Loucy (cell line): ENCODE results near the gene PDE9A.

Experiments
- H2AFZ ChIP-seq: fragments of 200-600 bp; sonication (generic); 2 replicates; pipeline ENCODE4 v1.6.0; 2016; ENCODE audit warnings: antibody characterized with exemption, mild to moderate bottlenecking, low read length, moderate library complexity
- H3F3A ChIP-seq: fragments of 200-600 bp; 2 replicates; pipeline ENCODE4 v1.6.0; 2016; ENCODE audit warnings: antibody characterized with exemption, low read depth, mild to moderate bottlenecking
- H3K27me3 ChIP-seq: fragments of 200-600 bp; sonication (generic); 2 replicates; pipeline ENCODE4 v1.6.1; 2014; ENCODE audit warnings: low read length, mild to moderate bottlenecking; ENCODE audit not compliant: insufficient read depth, poor library complexity, severe bottlenecking
- H3K36me3 ChIP-seq: fragments of 200-600 bp; sonication (generic); 2 replicates; pipeline ENCODE4 v1.6.1; 2016; ENCODE audit warnings: low read length; ENCODE audit not compliant: insufficient read depth
- H3K4me1 ChIP-seq: fragments of 200-600 bp; sonication (generic); 2 replicates; pipeline ENCODE4 v1.5.1; 2014; ENCODE audit warnings: low read length, mild to moderate bottlenecking; ENCODE audit not compliant: insufficient read depth, poor library complexity, severe bottlenecking
- H3K4me2 ChIP-seq: fragments of 200-600 bp; sonication (generic); 2 replicates; pipeline ENCODE4 v1.6.0; 2014; ENCODE audit warnings: antibody characterized with exemption, low read length, low read depth, mild to moderate bottlenecking; ENCODE audit not compliant: poor library complexity, severe bottlenecking
- H3K4me3 ChIP-seq: fragments of 200-600 bp; sonication (generic); 2 replicates; pipeline ENCODE4 v1.5.1; 2014; ENCODE audit warnings: low read length, mild to moderate bottlenecking, mixed read lengths; ENCODE audit not compliant: poor library complexity, severe bottlenecking
- H3K79me2 ChIP-seq: fragments of 200-600 bp; sonication (generic); 2 replicates; pipeline ENCODE4 v1.6.1; 2014; ENCODE audit warnings: low read length; ENCODE audit not compliant: insufficient read depth
- H3K9ac ChIP-seq: fragments of 200-600 bp; sonication (generic); 2 replicates; pipeline ENCODE4 v1.6.0; 2014; ENCODE audit warnings: mild to moderate bottlenecking, low read depth, low read length, moderate library complexity; ENCODE audit not compliant: poor library complexity, severe bottlenecking
- H3K9me2 ChIP-seq: fragments of 200-600 bp; sonication (generic); replicated peaks from 2 replicates; pipeline ENCODE4 v1.6.1; 2016; ENCODE audit warnings: low read depth, low read length, mixed read lengths
- H3K9me3 ChIP-seq: fragments of 200-600 bp; sonication (generic); 2 replicates; pipeline ENCODE4 v1.6.1; 2014; ENCODE audit warnings: mild to moderate bottlenecking, antibody characterized with exemption, low read length, low read depth; ENCODE audit not compliant: insufficient read depth
- H4K20me1 ChIP-seq: fragments of 200-600 bp; sonication (generic); 2 replicates; pipeline ENCODE4 v1.6.0; 2014; ENCODE audit warnings: antibody characterized with exemption, low read length, mild to moderate bottlenecking; ENCODE audit not compliant: insufficient read depth, poor library complexity, severe bottlenecking
- EZH2phosphoT487 ChIP-seq: fragments of 200-600 bp; IDR thresholded peaks from 2 replicates; pipeline ENCODE4 v1.6.1; 2018; ENCODE audit warnings: antibody characterized with exemption, mild to moderate bottlenecking, moderate library complexity, borderline replicate concordance
- TF ChIP-seq, protein P1 (sequence below): fragments of 200-600 bp; sonication (generic); conservative IDR thresholded peaks from 2 replicates; pipeline ENCODE4 v1.5.1; 2014; ENCODE audit warnings: mild to moderate bottlenecking, antibody characterized with exemption, low read length

Gene PDE9A

DNA sequence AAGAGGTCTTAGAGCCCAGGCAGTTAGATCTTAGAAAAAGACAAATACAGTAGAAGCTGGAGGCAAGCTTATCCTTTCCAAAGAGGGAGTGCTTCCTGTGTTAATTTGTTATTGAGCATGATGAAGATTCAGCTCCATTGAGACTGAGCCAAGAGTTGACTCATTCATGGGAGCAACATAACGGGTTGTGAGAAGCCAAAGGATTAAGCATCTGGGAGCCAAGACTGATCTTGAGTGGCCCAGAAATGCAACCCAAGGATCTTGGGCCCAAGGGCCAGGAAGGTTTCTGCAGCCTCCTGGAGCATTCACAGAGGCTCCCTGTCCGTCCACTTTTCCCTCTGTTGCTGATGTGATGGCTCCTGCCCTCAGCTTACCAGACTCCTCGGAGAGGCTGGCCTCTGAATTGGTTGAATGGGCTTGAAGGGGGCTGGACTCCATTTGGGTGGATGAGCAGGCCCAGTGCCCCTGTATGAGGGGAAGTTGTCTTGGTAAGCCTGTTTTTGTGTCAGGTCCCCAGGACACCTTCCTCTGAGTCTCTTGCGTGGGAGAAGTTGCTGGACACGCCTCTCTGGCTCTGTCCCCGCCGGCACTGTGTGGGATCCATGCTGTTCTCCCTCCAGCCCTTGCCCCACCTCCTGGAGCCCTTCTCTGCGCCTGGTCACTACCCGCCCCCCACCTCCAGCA is 42.4 kb downstream of the PDE9A start:
- H3K9me3 ChIP-seq, result no peaks in the 10 kb centered on the region
- no peaks in the 10 kb centered on the region; the same call in 1 of the 2 replicates for H3K36me3 ChIP-seq
- no peak overlapping the region for H2AFZ ChIP-seq

DNA sequence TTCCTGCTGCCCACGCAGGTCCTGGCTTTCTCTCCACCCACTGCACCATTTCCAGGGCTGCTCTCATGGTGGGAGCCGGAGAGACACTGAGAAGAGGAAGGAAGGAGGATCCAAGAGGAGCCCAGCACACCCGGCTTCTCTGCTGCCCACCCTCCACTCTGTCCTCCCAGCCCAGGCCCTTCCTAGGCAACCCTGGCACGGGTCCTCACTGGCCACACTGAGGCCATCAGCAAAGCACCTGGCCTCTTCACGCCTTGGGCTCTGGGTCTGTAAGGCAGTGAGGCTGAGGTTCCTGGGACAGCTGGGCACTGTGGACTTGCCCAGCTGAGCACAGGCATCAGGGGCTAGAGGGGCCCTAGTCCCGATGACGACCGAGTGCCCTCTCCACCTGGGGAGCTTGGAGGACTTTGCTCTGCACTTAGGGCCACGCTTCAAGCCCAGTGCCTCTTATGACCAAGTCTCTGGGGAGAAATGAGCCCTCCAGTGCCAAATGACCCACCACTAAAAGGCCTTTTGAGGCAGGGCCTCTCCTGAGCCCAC is 43.1 kb downstream of the PDE9A start:
- H3K9ac ChIP-seq, result no peak overlapping the region
- no peak overlapping the region for H3K4me3 ChIP-seq
- no peaks in the 10 kb centered on the region for H3K27me3 ChIP-seq
- no peaks in the 10 kb centered on the region for H3F3A ChIP-seq
- no peaks in the 10 kb centered on the region for H3K9me3 ChIP-seq
- TF ChIP-seq, protein P1, sequence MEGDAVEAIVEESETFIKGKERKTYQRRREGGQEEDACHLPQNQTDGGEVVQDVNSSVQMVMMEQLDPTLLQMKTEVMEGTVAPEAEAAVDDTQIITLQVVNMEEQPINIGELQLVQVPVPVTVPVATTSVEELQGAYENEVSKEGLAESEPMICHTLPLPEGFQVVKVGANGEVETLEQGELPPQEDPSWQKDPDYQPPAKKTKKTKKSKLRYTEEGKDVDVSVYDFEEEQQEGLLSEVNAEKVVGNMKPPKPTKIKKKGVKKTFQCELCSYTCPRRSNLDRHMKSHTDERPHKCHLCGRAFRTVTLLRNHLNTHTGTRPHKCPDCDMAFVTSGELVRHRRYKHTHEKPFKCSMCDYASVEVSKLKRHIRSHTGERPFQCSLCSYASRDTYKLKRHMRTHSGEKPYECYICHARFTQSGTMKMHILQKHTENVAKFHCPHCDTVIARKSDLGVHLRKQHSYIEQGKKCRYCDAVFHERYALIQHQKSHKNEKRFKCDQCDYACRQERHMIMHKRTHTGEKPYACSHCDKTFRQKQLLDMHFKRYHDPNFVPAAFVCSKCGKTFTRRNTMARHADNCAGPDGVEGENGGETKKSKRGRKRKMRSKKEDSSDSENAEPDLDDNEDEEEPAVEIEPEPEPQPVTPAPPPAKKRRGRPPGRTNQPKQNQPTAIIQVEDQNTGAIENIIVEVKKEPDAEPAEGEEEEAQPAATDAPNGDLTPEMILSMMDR, result no peak
- TF ChIP-seq EZH2phosphoT487, result no peak
- no peaks in the 10 kb centered on the region for H3K9me2 ChIP-seq
- no peaks in the 10 kb centered on the region for H4K20me1 ChIP-seq
- H2AFZ ChIP-seq, result no peak overlapping the region
- no peaks in the 10 kb centered on the region; the same call in 1 of the 2 replicates for H3K36me3 ChIP-seq
- no peak overlapping the region for H3K4me2 ChIP-seq
- no peaks in the 10 kb centered on the region for H3K79me2 ChIP-seq
- H3K4me1 ChIP-seq, result no peaks in the 10 kb centered on the region

More for the DNA sequence above, 42.4 kb downstream of the PDE9A start:
- no peaks in the 10 kb centered on the region for H4K20me1 ChIP-seq
- H3K27me3 ChIP-seq, result no peaks in the 10 kb centered on the region
- no peak overlapping the region for H3K4me2 ChIP-seq
- H3K9ac ChIP-seq, result no peak overlapping the region
- H3F3A ChIP-seq, result no peaks in the 10 kb centered on the region
- no peaks in the 10 kb centered on the region for H3K9me2 ChIP-seq
- no peaks in the 10 kb centered on the region for H3K4me1 ChIP-seq
- no peak overlapping the region for H3K4me3 ChIP-seq
- no peaks in the 10 kb centered on the region for H3K79me2 ChIP-seq
- TF ChIP-seq EZH2phosphoT487, result no peak
- TF ChIP-seq, protein P1, result no peak

DNA sequence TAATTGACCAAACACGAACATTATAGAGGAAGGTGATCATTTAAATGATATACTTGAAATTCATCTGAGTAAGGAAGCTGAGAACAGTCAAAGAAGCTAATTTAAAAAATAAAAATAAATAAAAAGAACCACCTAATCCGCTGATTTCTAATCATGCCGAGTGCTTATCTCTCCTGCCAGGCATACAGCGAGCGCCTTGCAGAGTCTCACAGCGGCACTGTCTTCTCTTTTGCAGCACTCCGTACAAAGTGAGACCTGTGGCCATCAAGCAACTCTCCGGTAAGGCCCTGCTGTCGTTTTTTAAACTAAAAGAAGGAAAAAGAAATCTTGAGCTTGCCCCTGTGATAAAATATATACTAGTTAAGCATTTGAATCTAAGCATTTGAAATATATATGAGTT is 45.3 kb downstream of the PDE9A start:
- no peak overlapping the region for H2AFZ ChIP-seq
- no peaks in the 10 kb centered on the region for H3K79me2 ChIP-seq
- H3K9me2 ChIP-seq, result no peaks in the 10 kb centered on the region
- H3F3A ChIP-seq, result no peaks in the 10 kb centered on the region
- H3K4me1 ChIP-seq, result peaks cover under 1% of the 10 kb centered on the region
- no peak overlapping the region for H3K9ac ChIP-seq
- H3K4me2 ChIP-seq, result no peak overlapping the region
- H3K9me3 ChIP-seq, result no peaks in the 10 kb centered on the region
- H3K27me3 ChIP-seq, result no peaks in the 10 kb centered on the region
- H4K20me1 ChIP-seq, result no peaks in the 10 kb centered on the region
- H3K36me3 ChIP-seq, result no peaks in the 10 kb centered on the region; the same call in 1 of the 2 replicates
- no peak for TF ChIP-seq EZH2phosphoT487
- TF ChIP-seq, protein P1, result no peak
- no peak overlapping the region for H3K4me3 ChIP-seq
